Measurements from ENCODE around the gene CCL28. TPM values are rescaled to one million over a fixed set of nuclear protein-coding genes. Genes with fewer than 3 reads are reported as not detected.

CCL28 gene
- total and polyA plus RNA-seq, 10 of the 15 experiments (the other 5 are each of a cell fraction or from before 2014, with no cell fraction given): 1.5 to 7.5 (median 4.4) TPM

- Histone ChIP-seq H3K9me3 (replicated peaks; ENCODE audit: control insufficient read depth, insufficient read depth, low read length) (no peaks in the 10 kb centered on the region), H3K79me2 (ENCODE audit: control insufficient read depth, insufficient read depth, low read length) (no peaks in the 10 kb centered on the region), H3K36me3 (ENCODE audit: control insufficient read depth in 2 of 2, insufficient read depth in 2 of 2, low read length in 1 of 2) (no peaks in the 10 kb centered on the region), H3K9ac (ENCODE audit: control insufficient read depth, insufficient read depth, low read length) (no peak overlapping the region), H2AFZ (ENCODE audit: control insufficient read depth, low read depth, low read length) (no peak overlapping the region), H3K27me3 (replicated peaks in 1 of 2; ENCODE audit: control insufficient read depth in 2 of 2, insufficient read depth in 2 of 2, low read length in 1 of 2) (no peaks in the 10 kb centered on the region), H3K4me2 (ENCODE audit: control insufficient read depth, insufficient read depth) (no peak overlapping the region), H4K20me1 (ENCODE audit: control insufficient read depth, insufficient read depth) (no peaks in the 10 kb centered on the region), H3K4me3 (no peak overlapping the region), H3K27ac (ENCODE audit: control insufficient read depth, insufficient read depth) (no peak overlapping the region), H3K4me1 (ENCODE audit: control insufficient read depth, insufficient read depth, low read length) (no peaks in the 10 kb centered on the region)
- CTCF ChIA-PET: no interaction called here
- POLR2A ChIA-PET: no interaction called here
- intact Hi-C loops (cut with micrococcal nuclease; ENCODE audit: unreplicated experiment): no loop called here
- 100% methylated on average over 1 of the region's 1 CpG for WGBS (ENCODE audit: insufficient coverage, insufficient replicate concordance, low lambda C conversion rate, missing lambda C conversion rate)
- RAD21 ChIA-PET (ENCODE audit: unreplicated experiment): no interaction called here
- FAIRE-seq (no peak), DNase-seq (ENCODE audit: low read depth, low spot score) (no peak), ATAC-seq (no peak)
- SMC1A ChIA-PET (ENCODE audit: uncharacterized antibody, unreplicated experiment): interaction anchor here (1.0 kb wide), 1 partner anchor 10 kb away, joined by 3 read pairs; no protein-coding TSS in a partner anchor
- no TSS peak for BruUV-seq (replicated peaks)
- no peak for TF ChIP-seq IRF4 (IDR thresholded peaks at IDR 0.05; ENCODE audit: low read depth, low read length)
- TF ChIP-seq RUNX3 (IDR thresholded peaks at IDR 0.05; ENCODE audit: low read length): no peak
- TF ChIP-seq GATAD2B (conservative IDR thresholded peaks at IDR 0.05; ENCODE audit: low read depth): no peak
- no peak for TF ChIP-seq KLF5 (IDR thresholded peaks at IDR 0.05; ENCODE audit: partially characterized antibody)
- no peak for TF ChIP-seq EED (IDR thresholded peaks at IDR 0.05; ENCODE audit: low read depth)
- no peak for TF ChIP-seq ZNF207 (IDR thresholded peaks at IDR 0.05; ENCODE audit: borderline replicate concordance)
- TF ChIP-seq SMC3 (IDR thresholded peaks at IDR 0.05; ENCODE audit: borderline replicate concordance, low read length): no peak
- TF ChIP-seq BCL11A (IDR thresholded peaks at IDR 0.05; ENCODE audit: low read depth, low read length): no peak
- no peak for TF ChIP-seq BMI1 (IDR thresholded peaks at IDR 0.05; ENCODE audit: borderline replicate concordance)
- TF ChIP-seq, protein P1, sequence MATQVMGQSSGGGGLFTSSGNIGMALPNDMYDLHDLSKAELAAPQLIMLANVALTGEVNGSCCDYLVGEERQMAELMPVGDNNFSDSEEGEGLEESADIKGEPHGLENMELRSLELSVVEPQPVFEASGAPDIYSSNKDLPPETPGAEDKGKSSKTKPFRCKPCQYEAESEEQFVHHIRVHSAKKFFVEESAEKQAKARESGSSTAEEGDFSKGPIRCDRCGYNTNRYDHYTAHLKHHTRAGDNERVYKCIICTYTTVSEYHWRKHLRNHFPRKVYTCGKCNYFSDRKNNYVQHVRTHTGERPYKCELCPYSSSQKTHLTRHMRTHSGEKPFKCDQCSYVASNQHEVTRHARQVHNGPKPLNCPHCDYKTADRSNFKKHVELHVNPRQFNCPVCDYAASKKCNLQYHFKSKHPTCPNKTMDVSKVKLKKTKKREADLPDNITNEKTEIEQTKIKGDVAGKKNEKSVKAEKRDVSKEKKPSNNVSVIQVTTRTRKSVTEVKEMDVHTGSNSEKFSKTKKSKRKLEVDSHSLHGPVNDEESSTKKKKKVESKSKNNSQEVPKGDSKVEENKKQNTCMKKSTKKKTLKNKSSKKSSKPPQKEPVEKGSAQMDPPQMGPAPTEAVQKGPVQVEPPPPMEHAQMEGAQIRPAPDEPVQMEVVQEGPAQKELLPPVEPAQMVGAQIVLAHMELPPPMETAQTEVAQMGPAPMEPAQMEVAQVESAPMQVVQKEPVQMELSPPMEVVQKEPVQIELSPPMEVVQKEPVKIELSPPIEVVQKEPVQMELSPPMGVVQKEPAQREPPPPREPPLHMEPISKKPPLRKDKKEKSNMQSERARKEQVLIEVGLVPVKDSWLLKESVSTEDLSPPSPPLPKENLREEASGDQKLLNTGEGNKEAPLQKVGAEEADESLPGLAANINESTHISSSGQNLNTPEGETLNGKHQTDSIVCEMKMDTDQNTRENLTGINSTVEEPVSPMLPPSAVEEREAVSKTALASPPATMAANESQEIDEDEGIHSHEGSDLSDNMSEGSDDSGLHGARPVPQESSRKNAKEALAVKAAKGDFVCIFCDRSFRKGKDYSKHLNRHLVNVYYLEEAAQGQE (IDR thresholded peaks at IDR 0.05; ENCODE audit: low read depth, low read length): no peak
- no peak for TF ChIP-seq BCLAF1 (IDR thresholded peaks at IDR 0.05)
- no peak for TF ChIP-seq ETV6 (conservative IDR thresholded peaks at IDR 0.05 in 1 of 2, IDR thresholded peaks at IDR 0.05 in 1 of 2; ENCODE audit: borderline replicate concordance in 1 of 2, low read depth in 1 of 2)
- in situ Hi-C loops (cut with MboI): no loop called here
Measured at GRCh38 chr5:43370352-43370751, 41.8 kb downstream of the CCL28 start.
